NCI-H2029 treated with DMSO at 0.1 percent for 48 hours (cell line): ENCODE measurements around the gene EXOC2.

Source experiments
- DNase-seq: peaks from one replicate; lab custom pipeline; 2025; lab: John Stamatoyannopoulos, UW

EXOC2 gene

DNA sequence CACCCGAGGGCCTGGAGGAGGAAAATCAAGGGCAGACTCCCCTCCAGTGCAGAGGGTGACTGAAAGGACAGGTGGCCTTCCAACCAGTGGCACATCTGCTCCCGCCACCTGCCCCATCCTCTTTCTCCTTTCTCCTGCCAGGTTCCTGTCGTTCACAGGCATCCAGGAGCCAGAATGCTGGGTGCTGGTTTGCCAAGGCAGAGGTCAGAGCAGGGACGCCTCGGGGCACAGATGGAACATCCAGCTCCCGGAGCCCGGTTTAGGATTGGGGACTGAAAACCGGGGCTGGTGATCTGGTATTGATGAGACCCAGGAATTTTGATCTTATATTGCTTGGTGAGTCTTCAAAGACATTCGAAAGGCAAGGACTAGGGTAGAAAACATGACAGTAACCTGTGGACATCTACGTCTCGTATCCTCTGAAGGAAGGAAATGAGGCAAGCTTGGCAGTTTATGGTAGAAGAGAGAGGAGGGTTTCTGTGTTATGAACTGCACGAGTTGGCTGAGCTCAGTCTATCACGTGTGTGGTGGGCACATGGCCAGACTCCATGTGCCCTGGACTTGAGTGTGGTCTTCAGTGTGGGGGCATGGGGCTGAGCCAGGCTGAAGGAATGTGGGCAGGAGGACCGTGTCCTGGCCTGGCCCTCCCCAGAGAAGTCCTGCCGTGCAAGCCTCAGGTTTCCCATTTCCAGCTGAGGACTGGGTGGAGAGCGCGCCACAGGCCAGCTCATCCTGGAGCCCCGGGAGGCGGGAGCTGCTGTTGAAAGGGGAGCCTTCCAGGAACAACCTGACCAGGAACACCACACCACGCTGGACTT lies 227.2 kb downstream of the EXOC2 start:
- no peak for DNase-seq

DNA sequence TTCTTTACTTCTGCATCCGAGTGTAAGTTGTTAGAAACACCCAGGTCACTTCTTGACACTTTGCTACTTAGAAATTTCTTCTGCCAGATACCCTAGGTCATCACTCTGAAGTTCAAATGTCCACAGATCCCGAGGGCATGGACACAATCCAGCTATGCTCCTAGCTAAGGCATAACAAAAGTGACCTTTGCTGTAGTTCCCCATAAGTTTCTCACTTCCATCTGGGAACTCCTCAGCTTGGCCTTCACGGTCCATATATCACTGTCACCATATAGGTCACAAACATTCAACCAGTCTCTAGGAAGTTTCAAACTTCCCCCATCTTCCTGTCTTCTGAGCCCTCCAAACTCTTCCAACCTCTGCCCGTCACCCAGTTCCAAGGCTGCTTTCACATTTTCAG lies 236.1 kb downstream of the EXOC2 start:
- no peak for DNase-seq

DNA sequence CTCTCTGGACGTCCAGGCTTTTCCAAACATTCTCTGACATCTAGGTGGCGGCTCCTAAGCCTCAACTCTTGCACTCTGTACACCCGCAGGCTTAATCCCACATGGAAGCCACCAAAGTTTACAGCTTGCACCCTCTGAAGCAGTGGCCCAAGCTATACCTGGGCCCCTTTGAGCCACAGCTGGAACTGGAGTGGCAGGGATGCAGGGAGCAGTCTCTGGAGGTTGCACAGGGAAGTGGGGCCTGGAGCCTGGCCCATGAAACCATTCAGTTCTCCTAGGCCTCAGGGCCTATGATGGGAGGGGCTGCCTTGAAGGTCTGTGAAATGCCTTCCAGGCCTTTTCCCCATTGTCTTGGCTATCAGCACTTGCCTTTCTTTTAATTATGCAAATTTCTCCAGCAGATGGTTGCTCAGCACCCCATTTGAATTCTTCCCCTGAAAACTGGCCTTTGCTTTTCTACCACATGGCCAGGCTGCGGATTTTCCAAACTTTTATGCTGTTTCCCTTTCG lies 236.5 kb downstream of the EXOC2 start:
- DNase-seq = no peak

GRCh38 chr6:455835-456234 lies 237.1 kb downstream of the EXOC2 start:
- DNase-seq = no peak

GRCh38 chr6:455006-455585 lies 237.8 kb downstream of the EXOC2 start:
- no peak for DNase-seq

DNA sequence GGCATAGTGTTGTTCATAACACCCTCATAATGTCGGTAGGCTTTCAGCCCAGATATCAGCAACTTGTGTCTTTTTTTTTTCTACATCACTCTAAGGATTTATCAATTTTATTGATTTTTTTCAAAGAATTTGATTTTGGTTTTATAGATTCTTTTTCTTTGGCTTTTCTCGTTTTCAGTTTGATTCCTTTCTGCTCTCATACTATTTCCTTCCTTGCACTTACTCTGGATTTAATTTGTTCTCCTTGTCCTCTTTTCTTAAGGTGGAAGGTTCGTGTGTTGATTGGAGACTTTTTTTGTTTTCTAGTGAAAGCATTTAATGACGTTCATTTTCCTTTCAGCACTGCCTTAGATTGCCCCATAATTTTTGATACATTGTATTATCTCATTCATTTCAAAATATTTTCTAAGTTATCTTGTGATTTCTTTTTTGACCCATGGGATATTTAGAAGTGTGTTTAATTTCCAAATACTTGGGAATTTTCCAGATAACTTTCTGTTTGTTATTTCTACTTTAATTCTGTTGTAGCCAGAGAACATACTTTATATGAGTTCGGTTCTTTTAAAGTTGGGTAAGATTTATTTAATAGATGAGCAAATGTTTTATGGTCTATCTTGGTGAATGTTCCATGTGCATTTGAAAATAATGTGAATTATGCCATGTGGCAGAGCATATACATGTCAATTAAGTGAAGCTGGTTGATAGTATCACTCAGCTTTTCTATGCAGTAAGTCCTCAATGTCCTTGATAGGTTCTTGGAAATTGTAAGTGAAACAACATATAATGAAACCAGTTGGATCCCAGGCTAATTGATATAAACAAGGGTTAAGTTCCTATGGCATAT lies 238.6 kb downstream of the EXOC2 start:
- DNase-seq = no peak

- DNase-seq = no peak
These were observed 239.8 kb downstream of the EXOC2 start for GRCh38 chr6:453152-453551.

DNA sequence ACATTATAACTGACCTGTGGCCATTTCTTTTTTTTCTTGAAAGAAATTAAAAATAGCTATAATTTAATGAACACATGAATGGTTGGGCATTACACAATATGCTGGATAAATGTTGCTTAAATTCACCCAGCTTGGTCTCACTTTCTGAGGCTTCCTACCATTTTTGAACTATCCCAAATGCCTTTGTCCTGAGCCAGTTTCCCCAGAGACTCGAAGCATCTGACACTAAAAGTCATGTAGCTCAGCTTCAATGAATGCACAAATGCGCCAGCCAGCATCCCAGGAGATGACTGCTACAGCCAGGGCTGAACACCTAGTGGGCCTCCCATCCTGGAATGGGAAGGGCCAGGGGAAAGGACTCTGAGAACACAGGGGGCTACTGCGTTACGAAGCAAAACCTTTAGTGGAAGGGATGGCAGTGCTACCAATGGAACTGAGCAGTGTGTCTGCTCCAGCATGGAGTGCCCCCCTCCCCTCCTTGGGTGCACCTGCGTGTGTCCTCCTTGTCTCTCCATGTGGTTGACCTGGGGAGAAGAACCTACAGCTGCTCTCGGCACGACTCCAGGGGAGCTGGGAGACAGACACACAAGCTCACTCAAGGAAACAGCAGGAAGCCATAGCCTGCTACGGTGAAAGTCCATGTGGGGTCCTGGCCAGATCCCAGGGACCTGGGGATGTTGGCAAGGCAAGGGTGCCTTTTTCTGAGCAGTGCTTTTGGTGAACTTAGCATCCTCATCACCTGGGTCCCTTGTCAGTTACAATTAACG lies 240.5 kb downstream of the EXOC2 start:
- DNase-seq = no peak

DNA sequence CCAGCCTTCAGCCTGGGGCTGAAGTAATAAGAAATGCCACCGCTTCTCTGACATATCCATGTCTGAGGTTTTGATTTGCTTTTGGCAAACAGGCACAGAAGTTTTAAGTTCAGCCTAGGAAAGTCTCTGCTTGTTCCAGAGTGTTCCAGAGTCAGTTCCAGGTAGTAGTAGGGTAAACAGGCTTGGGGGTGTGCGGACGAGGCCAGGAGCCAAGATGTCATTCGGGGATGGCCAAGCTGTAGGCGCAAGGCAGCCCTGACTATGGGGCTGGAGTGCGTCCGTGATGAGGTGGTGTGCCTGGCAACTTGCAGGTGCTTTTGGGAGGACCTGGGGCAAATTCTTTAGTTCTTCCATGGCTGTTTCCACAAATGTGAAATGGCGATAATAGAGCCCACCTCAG lies 241.1 kb downstream of the EXOC2 start:
- DNase-seq = no peak

- no peak for DNase-seq
These were observed 241.6 kb downstream of the EXOC2 start for GRCh38 chr6:451336-451735.

DNA sequence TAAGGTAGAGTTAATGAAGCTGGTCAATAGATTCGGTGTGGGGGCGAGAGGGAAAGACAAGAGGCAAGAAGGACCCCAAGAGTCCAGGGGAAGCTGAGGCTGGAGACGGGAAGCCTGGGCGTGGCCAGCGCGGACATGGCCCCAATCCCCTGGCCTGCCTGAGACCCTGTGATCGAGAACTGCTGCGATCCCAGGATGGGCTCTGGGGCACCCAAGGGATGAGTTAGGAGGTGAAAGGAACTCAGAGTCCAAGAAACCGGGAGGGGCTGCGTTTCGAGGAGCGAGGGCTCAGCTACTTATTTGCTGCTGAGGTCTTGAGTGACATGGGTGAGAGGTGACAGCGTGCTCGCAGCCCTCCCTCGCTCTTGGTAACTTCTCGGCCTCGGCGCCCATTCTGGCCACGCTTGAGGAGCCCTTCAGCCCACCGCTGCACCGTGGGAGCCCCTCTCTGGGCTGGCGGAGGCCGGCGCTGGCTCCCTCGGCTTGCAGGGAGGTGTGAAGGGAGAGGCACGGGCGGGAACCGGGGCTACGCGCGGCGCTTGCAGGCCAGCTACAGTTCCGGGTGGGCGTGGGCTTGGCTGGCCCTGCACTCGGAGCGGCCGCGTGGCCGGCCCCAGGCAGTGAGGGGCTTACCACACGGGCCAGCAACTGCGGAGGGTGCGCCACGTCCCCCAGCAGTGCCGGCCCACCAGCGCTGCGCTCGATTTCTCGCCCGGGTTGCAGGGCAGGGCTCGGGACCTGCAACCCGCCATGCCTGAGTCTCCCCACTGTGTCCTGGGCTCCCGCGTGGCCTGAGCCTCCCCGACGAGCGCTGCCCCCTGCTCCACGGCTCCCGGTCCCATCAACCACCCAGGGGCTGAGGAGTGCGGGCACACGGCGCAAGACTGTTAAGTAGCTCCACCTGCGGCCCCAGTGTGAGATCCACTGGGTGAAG lies 243.2 kb downstream of the EXOC2 start:
- DNase-seq = no peak

GRCh38 chr6:449057-449430 lies 243.9 kb downstream of the EXOC2 start:
- no peak for DNase-seq

DNA sequence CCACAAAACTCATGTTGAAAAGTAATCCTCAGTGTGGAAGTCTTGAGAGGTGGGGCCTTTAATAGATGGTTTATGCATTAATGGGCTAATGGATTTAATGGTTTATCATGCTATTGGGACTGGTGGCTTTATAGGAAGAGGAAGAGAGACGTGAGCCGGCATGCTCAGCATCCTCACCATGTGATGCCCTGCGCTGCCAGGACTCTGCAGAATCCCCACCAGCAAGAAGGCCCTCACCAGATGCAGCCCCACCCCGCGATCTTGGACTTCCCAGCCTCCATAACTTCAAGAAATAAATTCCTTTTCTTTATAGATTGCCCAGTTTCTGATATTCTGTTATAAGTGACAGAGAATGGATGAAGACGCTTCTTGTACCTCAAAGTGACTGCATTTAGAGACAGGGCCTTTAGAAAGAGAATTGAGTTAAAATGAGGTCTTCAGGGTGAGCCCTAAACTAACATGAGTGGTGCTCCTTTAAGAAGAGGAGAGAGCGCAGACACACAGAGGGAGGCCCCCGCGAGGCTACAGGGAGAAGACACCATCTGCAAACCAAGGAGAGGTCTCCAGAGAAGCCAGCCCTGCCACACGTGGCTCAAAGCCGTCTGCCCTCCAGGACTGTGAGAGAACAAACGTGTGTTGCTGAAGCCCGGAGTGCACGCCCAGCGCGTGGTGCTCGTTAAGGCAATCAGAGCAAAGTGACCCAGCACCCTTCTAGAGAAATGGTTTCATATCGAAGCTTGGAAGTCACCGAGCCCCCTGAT lies 244.5 kb downstream of the EXOC2 start:
- DNase-seq = no peak

GRCh38 chr6:447381-448165 lies 245.4 kb downstream of the EXOC2 start:
- no peak for DNase-seq

- DNase-seq = no peak
These were observed 246.2 kb downstream of the EXOC2 start for GRCh38 chr6:446418-447366.

DNA sequence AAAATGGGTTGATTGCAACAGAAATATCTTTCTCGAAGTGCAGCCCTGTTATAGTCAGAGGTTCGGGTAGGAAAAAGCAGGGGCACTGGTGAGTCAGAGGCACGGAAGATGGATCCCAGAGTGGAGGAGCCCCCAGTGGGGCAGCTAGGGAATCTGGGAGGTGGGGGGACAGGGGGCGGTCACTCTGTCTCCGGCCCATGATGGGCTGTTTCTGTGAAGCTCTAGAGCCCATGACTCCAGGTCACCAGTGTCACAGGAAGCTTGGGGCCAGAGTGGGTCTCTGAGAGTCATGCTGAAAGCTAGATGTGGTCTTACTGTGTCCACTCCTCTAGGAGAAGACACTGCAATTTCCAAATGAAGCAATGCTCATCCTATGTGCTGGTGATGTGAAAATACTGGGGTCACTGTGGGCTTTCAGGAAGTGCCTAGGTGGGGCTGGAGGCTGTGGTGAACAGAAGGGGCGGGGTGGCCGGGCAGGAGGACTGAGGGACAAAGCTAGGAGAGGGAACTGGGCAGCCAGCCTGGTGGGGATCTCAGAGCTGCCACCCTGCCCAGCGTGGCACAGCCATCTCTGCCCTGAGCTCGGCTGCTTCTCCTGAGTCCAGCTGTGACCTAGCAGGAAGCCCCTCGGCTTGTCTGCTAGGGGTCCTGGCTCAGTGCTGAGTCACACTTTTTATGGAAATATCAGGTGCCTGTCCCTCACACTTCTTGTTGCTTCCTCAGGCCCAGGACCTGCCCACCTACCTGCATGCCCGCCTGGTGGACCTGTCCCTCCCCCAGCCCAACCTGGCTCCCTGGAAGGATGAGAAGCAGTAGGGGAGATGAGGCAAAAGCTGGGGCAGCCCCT lies 247.1 kb downstream of the EXOC2 start:
- no peak for DNase-seq

DNA sequence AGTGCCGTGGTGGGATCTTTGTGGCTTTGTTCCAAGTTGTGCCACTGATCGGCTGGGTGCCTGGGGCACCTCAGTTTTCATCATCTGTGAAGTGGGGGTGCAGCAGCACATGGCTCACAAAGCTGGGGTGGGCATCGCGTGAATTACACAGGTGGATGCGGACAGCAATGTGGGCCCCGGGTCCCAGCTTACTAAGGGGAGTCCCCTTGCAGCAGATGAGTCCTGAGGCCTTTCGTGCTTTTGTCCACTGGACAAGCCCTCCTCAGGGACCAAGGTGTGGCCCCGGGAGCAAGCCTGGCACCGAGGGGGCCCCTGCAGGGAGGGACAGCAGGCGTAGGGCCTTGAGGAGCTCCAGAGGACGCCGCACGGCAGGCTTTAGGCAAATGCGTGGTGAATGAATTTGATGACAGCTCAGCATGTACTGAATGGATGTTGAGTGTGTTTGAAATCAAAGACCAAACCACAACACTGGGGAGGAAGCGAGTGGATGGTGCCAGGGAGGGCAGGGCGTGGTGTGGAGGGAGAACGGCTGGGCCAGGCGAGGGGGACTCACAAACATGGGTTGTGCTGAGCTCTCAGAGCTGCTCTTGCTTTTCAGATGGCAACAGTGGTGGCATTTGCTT lies 248.2 kb downstream of the EXOC2 start:
- DNase-seq = no peak
